HG02840 (cell line): ENCODE measurements around the gene PDE1A.

Experiments used
- ATAC-seq: cut with Tn5 transposase; IDR thresholded peaks from one replicate; pipeline ENCODE4 v1.9.1; 2021; ENCODE audit warnings: mild to moderate bottlenecking, moderate library complexity, moderate number of reproducible peaks; ENCODE audit not compliant: unreplicated experiment, low FRiP score

PDE1A gene

DNA sequence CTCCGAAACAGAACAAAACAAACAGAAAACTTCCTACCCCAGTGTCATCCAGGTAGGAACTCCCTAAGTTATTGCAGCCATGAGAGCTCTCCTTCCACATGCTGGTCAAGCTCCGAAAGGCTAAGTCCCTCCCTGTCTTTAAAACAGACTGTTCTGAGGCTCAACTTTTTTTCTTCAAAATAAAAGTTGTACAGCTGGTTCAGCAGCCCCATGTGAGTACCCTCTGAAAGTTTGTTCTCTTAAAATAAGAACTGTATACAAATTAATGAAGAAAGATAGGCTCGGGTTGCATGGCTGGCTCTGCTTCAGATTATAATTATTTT lies at the start of gene PDE1A:
TSS of gene PDE1A (minus strand) at position 119 of the 323 bp plus-strand sequence.
- ATAC-seq = no peak

DNA sequence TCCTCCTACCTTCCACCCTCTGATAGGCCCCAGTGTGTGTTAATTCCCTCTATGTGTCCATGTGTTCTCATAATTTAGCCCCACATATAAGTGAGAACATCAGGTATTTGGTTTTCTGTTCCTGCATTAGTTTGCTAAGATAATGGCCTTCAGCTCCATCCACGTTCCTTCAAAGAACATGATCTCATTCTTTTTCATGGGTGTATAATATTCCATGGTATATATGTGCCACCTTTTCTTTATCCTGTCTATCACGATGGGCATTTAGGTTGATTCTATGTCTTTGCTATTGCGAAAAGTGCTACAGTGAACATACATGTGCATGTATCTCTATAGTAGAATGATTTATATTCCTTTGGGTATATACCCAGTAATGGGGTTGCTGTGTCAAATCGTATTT lies 46.8 kb upstream of the PDE1A start:
- no peak for ATAC-seq

GRCh38 chr2:182463760-182464159 lies 36.9 kb upstream of the PDE1A start:
- ATAC-seq = no peak

GRCh38 chr2:182456784-182457183 lies 29.9 kb upstream of the PDE1A start:
- ATAC-seq = no peak

DNA sequence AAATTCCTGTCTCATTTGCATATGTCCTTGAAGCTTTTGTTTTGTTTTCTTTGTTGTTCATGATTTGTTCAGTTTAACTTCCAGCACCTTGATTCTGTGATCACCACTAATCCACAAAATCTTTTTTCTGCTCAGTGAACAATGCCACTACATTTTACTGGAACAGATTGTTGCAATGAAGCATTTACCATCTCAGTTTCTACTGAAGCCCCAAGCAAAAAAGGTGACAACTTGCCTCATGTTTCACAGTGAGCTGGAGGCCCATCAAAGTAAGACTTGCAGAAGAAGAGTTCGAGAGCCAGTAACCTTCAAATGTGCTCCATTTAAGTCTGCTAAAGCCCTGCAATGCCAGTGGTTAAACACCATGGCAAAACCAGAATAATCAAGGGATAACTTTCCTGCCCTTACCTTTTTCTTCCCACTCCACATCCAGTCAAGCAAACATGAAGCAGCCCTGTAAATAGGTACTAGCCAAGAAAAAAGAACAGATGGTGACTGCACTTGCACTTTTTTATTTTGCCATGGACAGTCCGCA lies 25.7 kb upstream of the PDE1A start:
- ATAC-seq = no peak

DNA sequence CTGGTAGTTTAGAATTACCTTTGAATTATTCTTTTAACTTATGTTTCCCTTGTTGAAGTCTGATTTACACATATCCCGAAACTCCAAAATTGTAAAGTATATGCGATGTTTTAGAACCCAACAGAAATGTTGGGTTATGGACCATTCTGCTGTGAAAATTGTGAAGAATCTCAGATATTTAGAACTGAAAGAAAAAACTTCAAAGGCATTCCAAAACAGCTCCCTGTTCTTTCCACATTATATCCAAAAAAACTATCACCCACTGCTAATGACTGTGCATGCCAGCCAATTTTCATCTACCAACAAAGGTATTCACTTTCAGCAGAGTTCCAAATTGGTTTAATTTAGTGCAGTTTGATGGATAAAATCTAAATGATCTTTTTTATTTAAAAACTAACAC lies 21.5 kb upstream of the PDE1A start:
- no peak for ATAC-seq

DNA sequence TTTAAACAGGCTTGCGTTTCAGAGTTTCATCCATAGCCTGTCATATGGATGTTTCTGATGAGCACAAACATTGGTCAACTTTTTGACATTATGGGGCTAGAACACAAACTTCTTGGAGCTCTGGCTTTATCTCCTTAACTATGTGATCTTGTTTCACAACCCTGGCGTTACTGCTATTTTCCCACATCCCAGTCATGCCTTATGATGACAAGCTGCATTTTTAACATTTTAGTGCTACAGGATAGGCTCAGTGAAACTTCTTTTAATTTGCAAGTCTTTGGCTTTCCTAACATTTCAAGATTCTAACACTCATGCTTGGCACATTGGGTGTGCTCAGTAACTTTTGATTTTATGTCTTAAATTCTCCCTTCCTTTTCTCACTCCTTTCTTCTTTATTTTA lies 21.0 kb upstream of the PDE1A start:
- ATAC-seq = no peak

DNA sequence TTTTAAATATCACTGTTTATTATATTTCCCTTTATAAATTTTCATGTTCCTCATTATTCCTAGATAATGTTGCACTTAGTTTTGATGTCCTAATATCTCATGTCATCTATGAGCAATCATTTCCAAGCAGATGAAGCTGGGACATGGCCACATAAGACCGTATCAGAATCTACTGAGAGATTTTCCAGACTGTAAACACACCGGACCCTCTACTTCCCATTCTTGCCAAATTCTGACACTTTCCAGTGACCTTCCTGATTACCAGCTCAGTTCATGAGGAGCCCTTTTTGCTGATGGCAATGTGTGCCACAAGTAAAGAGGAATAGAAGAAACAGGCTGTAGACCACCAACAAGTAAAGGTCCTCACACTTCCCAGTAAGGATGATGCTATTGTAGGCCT lies 20.3 kb upstream of the PDE1A start:
- ATAC-seq = no peak

- ATAC-seq = no peak
Observed at GRCh38 chr2:182446087-182446486, 19.3 kb upstream of the PDE1A start.

DNA sequence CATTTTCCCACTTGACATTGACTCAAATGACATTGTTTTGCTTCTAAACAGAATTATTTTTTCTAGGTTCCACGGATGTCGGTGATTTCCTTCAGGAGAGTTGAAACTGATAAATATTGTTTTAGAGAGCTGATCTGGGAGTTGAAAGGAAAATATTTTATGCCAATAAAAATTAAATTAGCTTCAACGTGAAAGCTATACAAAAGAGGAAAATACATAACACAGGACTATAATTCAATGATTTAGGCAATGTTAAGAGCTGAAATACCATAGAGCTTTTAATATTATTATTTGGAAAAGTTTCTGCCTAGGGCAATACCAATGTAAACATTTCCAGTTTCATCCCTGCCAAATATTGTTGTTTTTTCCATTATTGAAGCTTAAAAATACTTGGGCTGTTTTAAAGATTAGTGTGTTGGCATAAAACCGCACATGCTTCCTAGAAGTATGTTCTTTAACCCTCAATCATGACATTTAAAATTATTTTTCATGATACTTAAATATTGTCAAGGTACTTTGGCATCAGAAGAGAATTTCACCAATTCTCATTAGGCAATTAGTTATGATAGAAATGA lies 18.6 kb upstream of the PDE1A start:
- ATAC-seq = no peak

- ATAC-seq = no peak
Observed at GRCh38 chr2:182444806-182445205, 18.0 kb upstream of the PDE1A start.

GRCh38 chr2:182444170-182444569 lies 17.3 kb upstream of the PDE1A start:
- no peak for ATAC-seq

DNA sequence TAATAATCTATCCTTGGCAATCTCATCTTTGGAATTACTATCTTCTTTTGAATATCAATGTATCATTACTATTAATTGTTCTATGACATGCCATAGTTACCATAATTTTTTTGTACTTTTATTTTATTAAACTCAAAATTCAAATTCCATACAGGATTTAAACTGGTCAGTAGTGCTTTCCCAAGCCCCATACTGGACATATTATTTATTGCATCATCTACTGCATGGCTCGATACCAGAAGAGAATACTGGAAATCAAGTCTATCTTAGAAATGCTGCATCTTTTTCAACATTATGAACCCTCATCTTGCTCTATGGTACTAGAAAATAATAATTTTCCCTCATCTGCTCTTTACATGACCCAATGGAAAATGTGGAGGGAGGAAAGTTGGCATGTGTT lies 9.4 kb upstream of the PDE1A start:
- ATAC-seq = no peak

- no peak for ATAC-seq
Observed at GRCh38 chr2:182435754-182436153, 8.9 kb upstream of the PDE1A start.

DNA sequence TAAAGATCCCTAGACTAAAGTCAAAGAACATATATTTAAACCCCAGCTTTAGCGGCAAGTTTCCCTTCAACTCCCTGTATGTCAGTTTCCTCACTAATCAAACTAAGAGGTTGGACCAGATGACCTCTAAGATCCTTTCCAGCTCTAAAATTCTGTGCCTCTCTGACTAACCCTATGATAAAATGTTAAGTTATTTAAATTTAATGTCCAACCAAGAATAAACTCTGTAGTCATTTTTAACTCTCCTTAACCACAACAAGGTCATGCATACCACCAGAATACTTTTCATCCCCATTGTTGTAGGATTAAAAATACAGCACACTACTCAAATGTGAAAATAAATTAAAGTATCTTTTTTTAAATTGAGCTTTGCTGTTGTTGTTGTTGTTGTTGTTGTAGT lies 5.2 kb upstream of the PDE1A start:
- ATAC-seq = no peak

- ATAC-seq = no peak
Observed at GRCh38 chr2:182428476-182428875, 1.6 kb upstream of the PDE1A start.

GRCh38 chr2:182426082-182426917 lies 536 bp downstream of the PDE1A start:
- ATAC-seq = no peak

- ATAC-seq = no peak
Observed at GRCh38 chr2:182422864-182423263, 4.0 kb downstream of the PDE1A start.

DNA sequence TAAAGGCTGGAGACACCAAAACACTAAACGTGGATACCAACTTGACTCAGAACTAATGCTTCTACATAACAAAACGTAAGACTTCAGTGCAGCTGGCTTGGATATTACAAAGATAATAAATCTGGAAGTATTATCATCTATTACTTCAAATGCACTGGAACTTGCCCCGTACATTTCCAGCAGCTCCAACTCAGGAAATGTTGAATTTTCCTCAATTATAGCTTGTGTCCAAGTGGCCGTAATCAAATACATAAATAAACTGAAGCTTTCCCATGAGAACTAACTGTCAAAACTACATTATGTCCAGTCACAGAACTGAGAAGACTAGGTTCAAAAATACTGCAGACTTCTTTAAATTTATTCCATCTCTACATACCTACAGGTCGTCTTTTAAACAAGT lies 6.2 kb downstream of the PDE1A start:
- ATAC-seq = no peak

DNA sequence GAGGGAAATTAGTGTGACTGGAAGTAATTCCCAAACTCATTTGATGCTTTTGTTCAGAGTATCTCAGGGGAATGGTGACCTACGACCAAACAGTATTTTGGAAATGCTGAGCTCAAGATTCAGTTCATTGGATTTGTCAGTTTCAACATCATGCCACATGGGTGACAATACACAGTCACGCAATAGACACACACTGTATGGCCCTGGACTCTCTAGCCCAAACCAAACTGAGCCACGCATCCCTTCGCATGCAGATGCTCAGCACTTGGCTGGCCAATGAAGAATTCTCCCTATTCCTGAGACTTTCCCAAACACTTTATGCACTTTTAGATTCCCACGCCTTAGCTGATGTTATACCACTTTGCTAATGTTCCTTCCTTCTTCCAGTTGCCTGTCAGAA lies 10.0 kb downstream of the PDE1A start:
- no peak for ATAC-seq

- no peak for ATAC-seq
Observed at GRCh38 chr2:182416191-182416590, 10.6 kb downstream of the PDE1A start.

DNA sequence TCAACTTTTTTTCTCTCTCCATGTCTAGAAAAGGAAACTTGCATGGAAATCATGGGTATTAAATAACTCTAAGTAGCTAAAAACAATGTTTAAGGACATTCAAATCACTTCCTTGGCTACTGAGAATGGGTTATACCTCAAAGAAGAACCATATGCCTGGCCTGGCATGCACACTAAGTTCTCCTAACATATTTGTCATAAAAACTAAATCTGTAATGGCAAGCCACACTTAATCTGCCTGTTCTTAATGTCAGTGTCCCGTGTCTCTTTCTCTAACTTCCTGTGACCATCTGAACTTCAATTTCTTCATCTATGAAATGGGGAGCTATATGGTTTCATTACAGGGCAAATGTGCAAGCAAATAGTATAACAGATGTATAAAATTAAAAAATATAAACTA lies 11.1 kb downstream of the PDE1A start:
- no peak for ATAC-seq
